ENCODE data around the gene CD151. TPM values are rescaled to one million over a fixed set of nuclear protein-coding genes. Genes with fewer than 3 reads are reported as not detected.

CD151 gene
- total and polyA plus RNA-seq, 4 donors: 182 to 556 (median 399) TPM

DNA sequence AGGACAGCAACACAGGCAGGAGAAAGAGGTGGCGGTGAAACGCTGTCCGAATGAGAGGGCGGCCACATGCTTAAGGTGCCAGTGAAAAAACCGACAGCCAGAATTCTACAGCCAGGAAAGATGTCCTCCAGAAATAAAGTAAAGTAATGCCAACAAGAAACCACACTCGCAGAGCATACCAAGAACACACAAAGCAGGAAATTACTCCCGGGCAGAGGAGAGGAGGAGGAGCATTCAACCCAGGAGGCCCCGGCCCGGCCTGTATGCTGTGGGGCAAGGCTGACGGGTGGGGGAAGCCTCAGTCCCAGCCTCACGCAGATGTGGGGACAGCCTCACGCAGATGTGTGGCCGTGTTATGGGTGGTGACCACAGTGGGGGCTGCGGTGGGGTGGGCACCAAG, 49.8 kb downstream of the CD151 start:
- H3K27me3 ChIP-seq (ENCODE audit: control insufficient read depth in 3 of 3, insufficient read depth in 3 of 3, low read length in 2 of 3): no peaks in the 10 kb centered on the region
- WGBS, 2 donors: 78 to 86% methylated on average over 12 to 14 of the region's 14 CpGs
- DNase-seq (no peak), ATAC-seq (ENCODE audit: insufficient read depth, low FRiP score) (no peak)
- H3K27ac ChIP-seq (ENCODE audit: low read depth in 1 of 2, low read length in 1 of 2): no peak overlapping the region
- peaks cover 0 to 49% (median 7%) of the 10 kb centered on the region in 4 donors for H3K36me3 ChIP-seq (ENCODE audit: control insufficient read depth in 4 of 4, insufficient read depth in 4 of 4, low read length in 4 of 4)
- no peaks in the 10 kb centered on the region for H3K4me1 ChIP-seq (ENCODE audit: control insufficient read depth in 5 of 5, insufficient read depth in 5 of 5, low read length in 5 of 5)
- TF ChIP-seq, protein P1, sequence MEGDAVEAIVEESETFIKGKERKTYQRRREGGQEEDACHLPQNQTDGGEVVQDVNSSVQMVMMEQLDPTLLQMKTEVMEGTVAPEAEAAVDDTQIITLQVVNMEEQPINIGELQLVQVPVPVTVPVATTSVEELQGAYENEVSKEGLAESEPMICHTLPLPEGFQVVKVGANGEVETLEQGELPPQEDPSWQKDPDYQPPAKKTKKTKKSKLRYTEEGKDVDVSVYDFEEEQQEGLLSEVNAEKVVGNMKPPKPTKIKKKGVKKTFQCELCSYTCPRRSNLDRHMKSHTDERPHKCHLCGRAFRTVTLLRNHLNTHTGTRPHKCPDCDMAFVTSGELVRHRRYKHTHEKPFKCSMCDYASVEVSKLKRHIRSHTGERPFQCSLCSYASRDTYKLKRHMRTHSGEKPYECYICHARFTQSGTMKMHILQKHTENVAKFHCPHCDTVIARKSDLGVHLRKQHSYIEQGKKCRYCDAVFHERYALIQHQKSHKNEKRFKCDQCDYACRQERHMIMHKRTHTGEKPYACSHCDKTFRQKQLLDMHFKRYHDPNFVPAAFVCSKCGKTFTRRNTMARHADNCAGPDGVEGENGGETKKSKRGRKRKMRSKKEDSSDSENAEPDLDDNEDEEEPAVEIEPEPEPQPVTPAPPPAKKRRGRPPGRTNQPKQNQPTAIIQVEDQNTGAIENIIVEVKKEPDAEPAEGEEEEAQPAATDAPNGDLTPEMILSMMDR (IDR thresholded peaks at IDR 0.05; ENCODE audit: control extremely low read depth, extremely low read depth): no peak
- no peaks in the 10 kb centered on the region for H3K9me3 ChIP-seq (ENCODE audit: control insufficient read depth in 4 of 4, insufficient read depth in 3 of 4, low read length in 3 of 4)
- H3K9ac ChIP-seq (ENCODE audit: insufficient read depth in 1 of 2, low read length in 2 of 2): no peak overlapping the region
- H3K4me3 ChIP-seq: no peak overlapping the region

DNA sequence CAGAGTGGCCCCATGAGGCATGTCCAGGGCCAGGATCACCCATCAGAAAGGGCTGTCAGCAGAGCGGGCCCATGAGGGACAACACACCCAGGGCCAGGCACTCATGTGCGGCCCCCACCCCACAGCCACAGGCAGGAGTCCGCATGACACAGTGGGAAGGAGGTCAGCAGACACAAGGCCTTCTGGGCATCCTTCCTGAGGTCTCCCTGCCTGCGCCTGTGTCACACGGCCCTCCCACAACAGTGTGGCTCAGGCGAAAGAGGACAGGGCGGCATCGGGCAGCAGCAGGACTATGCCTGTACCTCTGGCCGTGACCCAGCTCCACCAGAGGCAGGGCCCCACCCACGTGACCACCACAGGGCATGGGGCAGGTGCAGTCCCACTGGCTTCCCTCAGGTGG, 50.8 kb downstream of the CD151 start:
- ATAC-seq (ENCODE audit: insufficient read depth, low FRiP score) (no peak), DNase-seq (no peak)
- TF ChIP-seq, protein P1 (IDR thresholded peaks at IDR 0.05; ENCODE audit: control extremely low read depth, extremely low read depth): no peak
- H3K36me3 ChIP-seq (ENCODE audit: control insufficient read depth in 4 of 4, insufficient read depth in 4 of 4, low read length in 4 of 4): peaks cover 0 to 50% (median 8%) of the 10 kb centered on the region in 4 donors
- H3K27ac ChIP-seq (ENCODE audit: low read depth in 1 of 2, low read length in 1 of 2): no peak overlapping the region
- no peaks in the 10 kb centered on the region for H3K4me1 ChIP-seq (ENCODE audit: control insufficient read depth in 5 of 5, insufficient read depth in 5 of 5, low read length in 5 of 5)
- no peak overlapping the region for H3K4me3 ChIP-seq
- H3K9me3 ChIP-seq (ENCODE audit: control insufficient read depth in 4 of 4, insufficient read depth in 3 of 4, low read length in 3 of 4): no peaks in the 10 kb centered on the region
- no peaks in the 10 kb centered on the region for H3K27me3 ChIP-seq (ENCODE audit: control insufficient read depth in 3 of 3, insufficient read depth in 3 of 3, low read length in 2 of 3)
- 84 to 96% methylated on average over 10 of the region's 10 CpGs for WGBS, 2 donors
- H3K9ac ChIP-seq (ENCODE audit: insufficient read depth in 1 of 2, low read length in 2 of 2): no peak overlapping the region

DNA sequence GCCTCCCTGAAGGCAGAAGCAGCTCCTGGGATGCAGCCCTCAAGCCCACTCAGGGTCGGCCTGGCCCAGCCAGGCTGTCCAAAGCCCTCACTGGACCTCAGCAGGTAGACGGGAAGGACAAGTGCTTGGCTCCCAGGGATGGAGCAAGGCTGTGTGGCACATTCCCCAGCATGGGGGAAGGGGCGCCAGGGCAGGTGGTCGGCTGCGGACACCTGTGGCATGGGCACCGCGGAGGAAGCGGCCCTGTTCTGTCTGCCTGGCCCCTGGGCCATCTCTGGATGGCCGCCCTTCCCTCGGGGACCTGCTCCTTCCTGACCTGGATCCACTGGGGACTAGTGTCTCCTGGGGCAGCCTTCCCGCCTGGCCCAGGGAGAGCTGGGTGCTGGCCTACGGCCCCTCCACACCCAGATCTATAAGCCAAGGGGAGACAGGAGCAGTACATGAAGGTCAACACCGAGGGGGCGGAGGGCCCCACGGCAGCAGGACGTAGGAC, 51.9 kb downstream of the CD151 start:
- Histone ChIP-seq H3K36me3 (ENCODE audit: control insufficient read depth in 4 of 4, insufficient read depth in 4 of 4, low read length in 4 of 4) (peaks cover 0 to 54% (median 8%) of the 10 kb centered on the region in 4 donors), H3K4me3 (no peak overlapping the region), H3K27me3 (ENCODE audit: control insufficient read depth in 3 of 3, insufficient read depth in 3 of 3, low read length in 2 of 3) (no peaks in the 10 kb centered on the region), H3K9me3 (ENCODE audit: control insufficient read depth in 4 of 4, insufficient read depth in 3 of 4, low read length in 3 of 4) (no peaks in the 10 kb centered on the region), H3K9ac (ENCODE audit: insufficient read depth in 1 of 2, low read length in 2 of 2) (no peak overlapping the region), H3K4me1 (ENCODE audit: control insufficient read depth in 5 of 5, insufficient read depth in 5 of 5, low read length in 5 of 5) (no peaks in the 10 kb centered on the region), H3K27ac (ENCODE audit: low read depth in 1 of 2, low read length in 1 of 2) (no peak overlapping the region)
- ATAC-seq (ENCODE audit: insufficient read depth, low FRiP score) (no peak), DNase-seq (no peak)
- TF ChIP-seq, protein P1 (IDR thresholded peaks at IDR 0.05; ENCODE audit: control extremely low read depth, extremely low read depth): no peak
- WGBS, 2 donors: 88 to 92% methylated on average over 16 of the region's 16 CpGs

DNA sequence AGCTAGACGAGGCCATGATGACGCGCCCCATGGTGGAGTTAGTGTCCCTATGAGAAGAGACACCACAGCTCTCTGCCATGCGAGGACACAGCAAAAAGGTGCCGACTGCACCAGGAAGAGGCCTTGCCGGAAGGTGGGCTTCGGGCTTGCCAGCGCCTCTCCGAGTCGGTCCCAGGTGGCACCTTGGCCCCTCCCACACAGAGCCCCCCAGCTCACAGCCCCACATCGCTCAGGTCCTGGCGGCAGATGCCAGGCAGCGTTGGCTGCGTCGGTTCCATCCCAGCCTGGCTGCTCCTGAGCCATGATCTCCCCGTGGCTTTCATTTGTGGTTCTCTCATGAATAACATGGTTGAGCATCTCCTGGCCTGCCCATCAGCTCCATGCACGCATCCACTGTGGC, 53.8 kb downstream of the CD151 start:
- Histone ChIP-seq H3K4me3 (no peak overlapping the region), H3K36me3 (ENCODE audit: control insufficient read depth in 4 of 4, insufficient read depth in 4 of 4, low read length in 4 of 4) (peaks cover 0 to 48% (median 7%) of the 10 kb centered on the region in 4 donors), H3K27ac (ENCODE audit: low read depth in 1 of 2, low read length in 1 of 2) (no peak overlapping the region), H3K27me3 (ENCODE audit: control insufficient read depth in 3 of 3, insufficient read depth in 3 of 3, low read length in 2 of 3) (no peaks in the 10 kb centered on the region), H3K4me1 (ENCODE audit: control insufficient read depth in 5 of 5, insufficient read depth in 5 of 5, low read length in 5 of 5) (peaks cover 0 to 12% (median 0%) of the 10 kb centered on the region in 5 donors), H3K9ac (ENCODE audit: insufficient read depth in 1 of 2, low read length in 2 of 2) (no peak overlapping the region), H3K9me3 (ENCODE audit: control insufficient read depth in 4 of 4, insufficient read depth in 3 of 4, low read length in 3 of 4) (no peaks in the 10 kb centered on the region)
- WGBS, 2 donors: 97% methylated on average over 17 of the region's 17 CpGs
- ATAC-seq (ENCODE audit: insufficient read depth, low FRiP score) (no peak), DNase-seq (no peak)
- TF ChIP-seq, protein P1 (IDR thresholded peaks at IDR 0.05; ENCODE audit: control extremely low read depth, extremely low read depth): no peak

All from lung (tissue), 12 donors.